Endodermal cell (in vitro differentiated cells): ENCODE data around the gene MICB. TPM values are rescaled to one million over a fixed set of nuclear protein-coding genes. Genes with fewer than 3 reads are reported as not detected.

ENCODE experiments used
- DNase-seq: peaks from one replicate; pipeline ENCODE4 v3.0.0-alpha.2; 2017
- H3K27ac ChIP-seq: 2 replicates; pipeline ENCODE4 v1.5.1; 2013; ENCODE audit warnings: mild to moderate bottlenecking, low read depth, low read length, moderate library complexity
- H3K27me3 ChIP-seq: 2 replicates; pipeline ENCODE4 v1.6.1; 2013; ENCODE audit warnings: mild to moderate bottlenecking, low read length, moderate library complexity; ENCODE audit not compliant: insufficient read depth, control insufficient read depth, poor library complexity, severe bottlenecking
- H3K36me3 ChIP-seq: 2 replicates; pipeline ENCODE4 v1.7.0; 2013; ENCODE audit warnings: mild to moderate bottlenecking, low read length, moderate library complexity; ENCODE audit not compliant: control insufficient read depth, insufficient read depth
- H3K4me1 ChIP-seq: one replicate; pipeline ENCODE4 v1.7.0; 2013; ENCODE audit warnings: low read length; ENCODE audit not compliant: control insufficient read depth, insufficient read depth
- H3K4me3 ChIP-seq: 2 replicates; pipeline ENCODE4 v1.5.1; 2013; ENCODE audit warnings: mild to moderate bottlenecking, low read length, moderate library complexity
- H3K9ac ChIP-seq: 2 replicates; pipeline ENCODE4 v1.6.1; 2013; ENCODE audit warnings: mild to moderate bottlenecking, low read length, moderate library complexity; ENCODE audit not compliant: poor library complexity, severe bottlenecking; ENCODE audit errors: extremely low read depth
- H3K9me3 ChIP-seq: 2 replicates; pipeline ENCODE4 v1.6.1; 2013; ENCODE audit warnings: mild to moderate bottlenecking, low read length, moderate library complexity; ENCODE audit not compliant: control insufficient read depth
- H3K27ac Mint-ChIP-seq: 2 replicates; pipeline ENCODE4 v1.8.0; 2020; ENCODE audit warnings: mixed read lengths
- H3K27me3 Mint-ChIP-seq: 2 replicates; pipeline ENCODE4 v1.8.0; 2021; ENCODE audit warnings: mild to moderate bottlenecking, mixed read lengths; ENCODE audit not compliant: insufficient read depth
- H3K36me3 Mint-ChIP-seq: 2 replicates; pipeline ENCODE4 v1.8.0; 2020; ENCODE audit warnings: low read depth, mixed read lengths
- H3K4me1 Mint-ChIP-seq: 2 replicates; pipeline ENCODE4 v1.8.0; 2020; ENCODE audit warnings: mixed read lengths
- H3K4me3 Mint-ChIP-seq: 2 replicates; pipeline ENCODE4 v1.8.0; 2020; ENCODE audit warnings: mild to moderate bottlenecking, moderate library complexity, mixed read lengths
- H3K9me3 Mint-ChIP-seq: 2 replicates; pipeline ENCODE4 v1.8.0; 2020; ENCODE audit warnings: mild to moderate bottlenecking, mixed read lengths
- WGBS, 2 experiments: methylation state at CpG; one replicate each; pipeline versions ENCODE4 v1.1.5 to v1.1.7; 2013; ENCODE audit warnings: missing lambda C conversion rate in 2 of 2, mixed read lengths in 1 of 2; ENCODE audit not compliant: insufficient coverage in 1 of 2, insufficient read length in 1 of 2; 5-methylcytosine and 5-hydroxymethylcytosine counted together
- total RNA-seq, 2 donors: library from RNA; stranded (reverse); fragmentation: NEBNext Ultra II Directional in 1 of 2; extraction: Animal tissue kit (Norgen Biotek cat#: 25700) in 1 of 2; gene quantifications; 2 replicates in 1 of 2; 3 replicates in 1 of 2; pipeline ENCODE4 v1.2.1, GENCODE V29; 2021
- TF ChIP-seq, protein P1 (sequence below): fragments of 200-600 bp; sonication (generic); conservative IDR thresholded peaks from 2 replicates; pipeline ENCODE4 v1.5.0; 2021; ENCODE audit warnings: antibody characterized with exemption, mild to moderate bottlenecking

MICB gene
- total RNA-seq, 2 donors from 2014 or later, result 8.2 to 8.5 TPM

DNA sequence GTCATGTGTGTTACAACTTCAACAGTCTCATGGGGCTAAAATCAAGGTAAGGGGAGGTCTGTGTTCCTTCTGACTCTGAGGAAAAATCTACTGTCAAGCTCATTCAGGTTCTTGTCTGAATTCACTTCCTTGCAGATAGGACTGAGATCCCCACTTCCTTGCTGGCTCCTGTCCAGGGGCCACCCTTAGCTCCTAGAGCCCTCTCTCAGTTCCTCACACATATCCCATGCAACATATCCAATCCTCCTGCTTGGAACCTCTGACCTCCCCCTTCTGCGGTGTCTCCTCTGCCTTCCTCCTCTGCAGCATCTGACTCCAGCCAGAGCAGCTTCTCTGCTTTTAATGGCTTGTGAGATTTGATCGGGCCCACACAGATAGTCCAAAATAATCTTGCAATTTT, 27.1 kb upstream of the MICB start:
- Mint-ChIP-seq H3K36me3 (no peaks in the 10 kb centered on the region), H3K4me1 (no peaks in the 10 kb centered on the region), H3K27ac (no peak overlapping the region), H3K27me3 (peaks cover 36% of the 10 kb centered on the region), H3K9me3 (no peaks in the 10 kb centered on the region), H3K4me3 (no peak overlapping the region)
- no peak for DNase-seq
- Histone ChIP-seq H3K27me3 (peaks cover 22% of the 10 kb centered on the region), H3K36me3 (no peaks in the 10 kb centered on the region), H3K27ac (no peak overlapping the region), H3K9me3 (no peaks in the 10 kb centered on the region), H3K9ac (no peak overlapping the region), H3K4me3 (no peak overlapping the region), H3K4me1 (no peaks in the 10 kb centered on the region)
- WGBS, 2 experiments, result 90 to 95% methylated on average over 2 of the region's 2 CpGs
- TF ChIP-seq, protein P1, sequence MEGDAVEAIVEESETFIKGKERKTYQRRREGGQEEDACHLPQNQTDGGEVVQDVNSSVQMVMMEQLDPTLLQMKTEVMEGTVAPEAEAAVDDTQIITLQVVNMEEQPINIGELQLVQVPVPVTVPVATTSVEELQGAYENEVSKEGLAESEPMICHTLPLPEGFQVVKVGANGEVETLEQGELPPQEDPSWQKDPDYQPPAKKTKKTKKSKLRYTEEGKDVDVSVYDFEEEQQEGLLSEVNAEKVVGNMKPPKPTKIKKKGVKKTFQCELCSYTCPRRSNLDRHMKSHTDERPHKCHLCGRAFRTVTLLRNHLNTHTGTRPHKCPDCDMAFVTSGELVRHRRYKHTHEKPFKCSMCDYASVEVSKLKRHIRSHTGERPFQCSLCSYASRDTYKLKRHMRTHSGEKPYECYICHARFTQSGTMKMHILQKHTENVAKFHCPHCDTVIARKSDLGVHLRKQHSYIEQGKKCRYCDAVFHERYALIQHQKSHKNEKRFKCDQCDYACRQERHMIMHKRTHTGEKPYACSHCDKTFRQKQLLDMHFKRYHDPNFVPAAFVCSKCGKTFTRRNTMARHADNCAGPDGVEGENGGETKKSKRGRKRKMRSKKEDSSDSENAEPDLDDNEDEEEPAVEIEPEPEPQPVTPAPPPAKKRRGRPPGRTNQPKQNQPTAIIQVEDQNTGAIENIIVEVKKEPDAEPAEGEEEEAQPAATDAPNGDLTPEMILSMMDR, result no peak

DNA sequence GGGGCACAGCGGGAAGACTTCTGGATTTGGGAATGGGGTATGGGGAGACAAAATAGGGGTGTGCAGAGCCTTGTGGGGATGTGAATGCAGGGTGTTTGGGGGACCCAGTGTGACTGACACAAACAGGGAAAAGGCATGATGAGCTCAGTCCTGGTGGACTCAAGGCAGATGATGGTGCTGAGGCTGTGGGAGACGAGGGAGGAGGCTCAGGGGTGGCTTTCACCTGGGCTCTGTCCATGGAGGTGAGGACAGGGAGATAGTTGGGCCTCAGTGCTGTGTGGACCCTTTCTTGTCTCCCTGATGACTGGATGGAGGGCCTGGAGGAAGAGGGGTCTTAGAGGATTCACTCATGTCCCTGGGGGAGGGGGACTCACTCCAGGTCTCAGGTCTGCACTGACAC, 26.2 kb upstream of the MICB start:
- WGBS, 2 experiments, result 57% methylated on average over 2 of the region's 2 CpGs; no CpG with 5 or more reads in 1 of the 2 experiments
- H3K27me3 Mint-ChIP-seq, result peaks cover 34% of the 10 kb centered on the region
- H3K27me3 ChIP-seq, result peaks cover 17% of the 10 kb centered on the region
- H3K36me3 Mint-ChIP-seq, result no peaks in the 10 kb centered on the region
- H3K4me1 Mint-ChIP-seq, result no peaks in the 10 kb centered on the region
- no peaks in the 10 kb centered on the region for H3K9me3 ChIP-seq
- H3K9ac ChIP-seq, result no peak overlapping the region
- H3K27ac ChIP-seq, result no peak overlapping the region
- no peak overlapping the region for H3K27ac Mint-ChIP-seq
- DNase-seq, result no peak
- no peak overlapping the region for H3K4me3 ChIP-seq
- no peak overlapping the region for H3K4me3 Mint-ChIP-seq
- TF ChIP-seq, protein P1, result no peak
- H3K36me3 ChIP-seq, result no peaks in the 10 kb centered on the region
- H3K4me1 ChIP-seq, result no peaks in the 10 kb centered on the region
- no peaks in the 10 kb centered on the region for H3K9me3 Mint-ChIP-seq

DNA sequence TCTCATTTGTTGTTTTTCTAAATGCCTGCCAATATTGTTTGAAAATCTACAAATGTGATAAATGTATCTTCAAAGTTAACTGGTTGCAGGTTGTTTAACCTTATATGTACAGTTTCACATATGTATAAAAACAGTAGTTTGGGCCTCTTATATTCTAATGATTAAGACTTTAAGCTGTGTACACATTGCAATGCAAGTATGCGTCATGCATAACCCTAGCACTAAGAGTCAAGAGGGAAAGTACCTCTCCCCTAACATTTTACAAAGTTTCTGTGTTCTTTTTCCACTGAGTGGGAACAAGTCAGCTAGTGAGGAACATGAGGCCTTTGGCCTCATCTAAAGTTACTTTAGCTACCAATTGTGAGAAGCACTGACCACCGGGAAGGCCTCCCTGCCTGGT, 25.7 kb upstream of the MICB start:
- no peaks in the 10 kb centered on the region for H3K9me3 Mint-ChIP-seq
- WGBS, 2 experiments, result 91 to 94% methylated on average over 2 of the region's 2 CpGs
- no peak overlapping the region for H3K27ac Mint-ChIP-seq
- H3K4me1 Mint-ChIP-seq, result no peaks in the 10 kb centered on the region
- no peaks in the 10 kb centered on the region for H3K9me3 ChIP-seq
- H3K4me3 Mint-ChIP-seq, result no peak overlapping the region
- H3K27me3 Mint-ChIP-seq, result peaks cover 29% of the 10 kb centered on the region
- DNase-seq, result no peak
- H3K36me3 ChIP-seq, result no peaks in the 10 kb centered on the region
- no peak overlapping the region for H3K9ac ChIP-seq
- H3K4me3 ChIP-seq, result no peak overlapping the region
- TF ChIP-seq, protein P1, result no peak
- peaks cover 17% of the 10 kb centered on the region for H3K27me3 ChIP-seq
- H3K4me1 ChIP-seq, result no peaks in the 10 kb centered on the region
- no peaks in the 10 kb centered on the region for H3K36me3 Mint-ChIP-seq
- H3K27ac ChIP-seq, result no peak overlapping the region
